ENCODE measurements around the gene PAXIP1.

The PAXIP1 gene

GRCh38 chr7:155032978-155033377, 30.1 kb upstream of the PAXIP1 start:
- CTCF ChIA-PET, result interaction anchor here (1.1 kb wide), 1 partner anchor 22 kb away, joined by 3 read pairs; no protein-coding TSS in a partner anchor
- DNase-seq (ENCODE audit: extremely low spot score), result no peak
- no peak for TF ChIP-seq CTCF (IDR thresholded peaks at IDR 0.05; ENCODE audit: control extremely low read depth, extremely low read depth, low read depth, missing control alignments)
- POLR2A ChIA-PET, result interaction anchor here (0.6 kb wide), 1 partner anchor 1601 kb away, joined by 4 read pairs; no protein-coding TSS in a partner anchor

- ChIA-PET CTCF (interaction anchor here (1.3 kb wide), 1 partner anchor 19 kb away, joined by 4 read pairs; no protein-coding TSS in a partner anchor), POLR2A (no interaction called here)
- TF ChIP-seq CTCF (IDR thresholded peaks at IDR 0.05; ENCODE audit: control extremely low read depth, extremely low read depth, low read depth, missing control alignments), result no peak
Observed at GRCh38 chr7:155027879-155028278, 25.0 kb upstream of the PAXIP1 start.

DNA sequence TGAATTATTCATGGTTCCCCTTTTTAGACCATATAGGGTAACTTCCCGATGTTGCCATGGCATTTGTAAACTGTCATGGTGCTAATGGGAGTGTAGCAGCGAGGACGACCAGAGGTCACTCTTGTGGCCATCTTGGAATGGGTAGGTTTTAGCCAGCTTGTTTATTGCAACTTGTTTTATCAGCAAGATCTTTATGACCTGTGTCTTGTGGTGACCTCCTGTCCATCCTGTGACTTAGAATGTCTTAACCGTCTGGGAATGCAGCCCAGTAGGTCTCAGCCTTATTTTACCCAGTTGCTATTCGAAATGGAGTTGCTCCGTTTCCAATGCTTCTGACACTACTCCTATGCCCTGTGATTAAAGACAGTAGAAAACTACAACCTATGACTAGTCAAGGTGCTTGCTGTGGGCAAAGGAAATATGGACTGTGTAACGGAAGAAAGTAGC, 18.8 kb upstream of the PAXIP1 start:
- POLR2A ChIA-PET, result no interaction called here
- DNase-seq (ENCODE audit: extremely low spot score), result no peak
- CTCF ChIA-PET, result interaction anchor here (0.8 to 3.3 kb wide), 7 partner anchors 9 to 323 kb away, joined by 3 to 17 read pairs (median 3); no protein-coding TSS in a partner anchor
- no peak for TF ChIP-seq CTCF (IDR thresholded peaks at IDR 0.05; ENCODE audit: control extremely low read depth, extremely low read depth, low read depth, missing control alignments)

More at GRCh38 chr7:155027879-155028278, 25.0 kb upstream of the PAXIP1 start:
- no peak for DNase-seq (ENCODE audit: extremely low spot score)

DNA sequence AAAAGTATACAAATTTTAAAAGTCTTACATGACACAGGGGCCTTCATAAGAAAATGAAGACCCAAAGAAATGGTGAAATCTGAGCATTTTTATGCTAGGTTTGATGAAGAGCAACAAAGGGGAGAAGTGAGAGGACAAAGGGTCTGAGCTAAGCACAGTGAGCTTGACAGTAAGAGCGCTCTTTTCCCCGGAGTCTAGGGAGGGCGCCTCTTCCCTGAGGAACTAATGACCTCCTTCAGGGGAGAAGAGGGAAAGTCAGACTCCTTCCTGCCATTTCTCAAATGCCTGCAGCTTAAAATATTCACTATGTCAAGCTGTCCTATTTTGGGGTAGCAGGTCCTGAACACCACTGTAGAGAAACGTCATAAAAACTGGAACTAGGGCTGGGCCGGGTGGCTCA, 18.1 kb upstream of the PAXIP1 start:
- no peak for DNase-seq (ENCODE audit: extremely low spot score)
- POLR2A ChIA-PET, result no interaction called here
- TF ChIP-seq CTCF (IDR thresholded peaks at IDR 0.05; ENCODE audit: control extremely low read depth, extremely low read depth, low read depth, missing control alignments), result no peak
- CTCF ChIA-PET, result interaction anchor here (0.8 to 3.3 kb wide), 7 partner anchors 9 to 324 kb away, joined by 3 to 17 read pairs (median 3); no protein-coding TSS in a partner anchor

GRCh38 chr7:155017834-155018233, 14.9 kb upstream of the PAXIP1 start:
- POLR2A ChIA-PET, result interaction anchor here (0.7 kb wide), 1 partner anchor 189 kb away, joined by 9 read pairs; no protein-coding TSS in a partner anchor

DNA sequence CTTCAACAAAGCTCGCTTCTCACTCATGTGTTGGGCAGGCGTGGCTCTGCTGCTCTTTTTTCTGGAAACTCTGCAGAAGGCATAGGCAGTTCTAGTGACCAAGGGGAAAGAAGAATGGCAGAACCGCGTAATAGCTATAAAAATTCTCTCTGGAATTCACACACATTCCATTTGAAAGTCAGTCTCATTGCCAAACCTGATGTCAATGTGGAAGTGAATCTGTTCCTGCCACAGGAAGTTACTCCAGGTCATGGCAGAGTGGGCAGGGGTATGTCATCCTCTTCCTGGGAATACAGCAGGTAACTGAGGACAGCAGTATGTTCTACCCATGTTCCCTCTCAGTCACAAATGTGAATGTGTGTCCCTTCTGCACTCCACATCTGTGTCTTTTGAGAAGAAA, 8.2 kb upstream of the PAXIP1 start:
- POLR2A ChIA-PET, result no interaction called here
- CTCF ChIA-PET, result interaction anchor here (1.0 to 6.0 kb wide), 6 partner anchors 9 to 334 kb away, joined by 3 to 34 read pairs (median 7); no protein-coding TSS in a partner anchor
- DNase-seq (ENCODE audit: extremely low spot score), result no peak
- no peak for TF ChIP-seq CTCF (IDR thresholded peaks at IDR 0.05; ENCODE audit: control extremely low read depth, extremely low read depth, low read depth, missing control alignments)

More at GRCh38 chr7:155017834-155018233, 14.9 kb upstream of the PAXIP1 start:
- no peak for TF ChIP-seq CTCF (IDR thresholded peaks at IDR 0.05; ENCODE audit: control extremely low read depth, extremely low read depth, low read depth, missing control alignments)
- DNase-seq (ENCODE audit: extremely low spot score), result no peak
- CTCF ChIA-PET, result interaction anchor here (0.6 to 1.7 kb wide), 3 partner anchors 9 to 65 kb away, joined by 3 to 5 read pairs (median 3); no protein-coding TSS in a partner anchor
